ENCODE data around the gene RUBCN. TPM values are rescaled to one million over a fixed set of nuclear protein-coding genes. Genes with fewer than 3 reads are reported as not detected.
"Not testable (repeated sequence)": the region's sequence is repeated elsewhere in the genome, so short reads cannot be mapped to it uniquely, and the experiment has no call there.

RUBCN gene
- total RNA-seq, 2 experiments from 2014 or later: 45.1 to 56.7 TPM

- CTCF ChIA-PET (ENCODE audit: unreplicated experiment); H3K27ac ChIP-seq (ENCODE audit: low read depth, low read length, poor library complexity, severe bottlenecking); BruUV-seq (replicated peaks); DNase-seq (ENCODE audit: low spot score); H3K9me2 ChIP-seq (ENCODE audit: insufficient read depth, low read length); H3K4me3 ChIP-seq (ENCODE audit: low read depth, low read length, poor library complexity, severe bottlenecking); H3K9me3 ChIP-seq (ENCODE audit: low read length); POLR2A ChIA-PET; intact Hi-C loops (cut with micrococcal nuclease; ENCODE audit: unreplicated experiment); H4K20me1 ChIP-seq (ENCODE audit: insufficient read depth, low read length); H3K79me2 ChIP-seq (ENCODE audit: insufficient read depth, low read depth, low read length); H2AFZ ChIP-seq (ENCODE audit: low read length); H3K36me3 ChIP-seq (ENCODE audit: insufficient read depth, low read length): not testable (repeated sequence)
- peak overlapping the region; percentile 30; the same call in 1 of the 2 replicates for H3K4me2 ChIP-seq (ENCODE audit: low read length)
- H3K4me1 ChIP-seq (ENCODE audit: insufficient read depth, low read length, poor library complexity, severe bottlenecking): peaks cover 17% of the 10 kb centered on the region
Observed at GRCh38 chr3:197659701-197660100, 77.0 kb downstream of the RUBCN start.

- H3K4me3 ChIP-seq (ENCODE audit: low read depth, low read length, poor library complexity, severe bottlenecking); POLR2A ChIA-PET; BruUV-seq (replicated peaks); H3K79me2 ChIP-seq (ENCODE audit: insufficient read depth, low read depth, low read length); H3K36me3 ChIP-seq (ENCODE audit: insufficient read depth, low read length); H2AFZ ChIP-seq (ENCODE audit: low read length); H3K9me3 ChIP-seq (ENCODE audit: low read length); intact Hi-C loops (cut with micrococcal nuclease; ENCODE audit: unreplicated experiment); DNase-seq (ENCODE audit: low spot score); H3K9me2 ChIP-seq (ENCODE audit: insufficient read depth, low read length); H4K20me1 ChIP-seq (ENCODE audit: insufficient read depth, low read length); CTCF ChIA-PET (ENCODE audit: unreplicated experiment); H3K27ac ChIP-seq (ENCODE audit: low read depth, low read length, poor library complexity, severe bottlenecking): not testable (repeated sequence)
- Histone ChIP-seq H3K4me1 (ENCODE audit: insufficient read depth, low read length, poor library complexity, severe bottlenecking) (peaks cover 13% of the 10 kb centered on the region), H3K4me2 (ENCODE audit: low read length) (peak overlapping the region; percentile 30; the same call in 1 of the 2 replicates)
Observed at GRCh38 chr3:197659144-197659543, 77.6 kb downstream of the RUBCN start.

- Histone ChIP-seq H3K4me1 (ENCODE audit: insufficient read depth, low read length, poor library complexity, severe bottlenecking) (peaks cover 12% of the 10 kb centered on the region), H3K4me2 (ENCODE audit: low read length) (peak overlapping the region; percentile 25; the same call in 1 of the 2 replicates)
- H2AFZ ChIP-seq (ENCODE audit: low read length); H3K9me3 ChIP-seq (ENCODE audit: low read length); CTCF ChIA-PET (ENCODE audit: unreplicated experiment); POLR2A ChIA-PET; H3K27ac ChIP-seq (ENCODE audit: low read depth, low read length, poor library complexity, severe bottlenecking); H3K79me2 ChIP-seq (ENCODE audit: insufficient read depth, low read depth, low read length); H3K4me3 ChIP-seq (ENCODE audit: low read depth, low read length, poor library complexity, severe bottlenecking); intact Hi-C loops (cut with micrococcal nuclease; ENCODE audit: unreplicated experiment); H3K9me2 ChIP-seq (ENCODE audit: insufficient read depth, low read length); BruUV-seq (replicated peaks); H3K36me3 ChIP-seq (ENCODE audit: insufficient read depth, low read length); DNase-seq (ENCODE audit: low spot score); H4K20me1 ChIP-seq (ENCODE audit: insufficient read depth, low read length): not testable (repeated sequence)
Observed at GRCh38 chr3:197658706-197659105, 78.0 kb downstream of the RUBCN start.

- H3K9me2 ChIP-seq (ENCODE audit: insufficient read depth, low read length); H3K79me2 ChIP-seq (ENCODE audit: insufficient read depth, low read depth, low read length); H3K36me3 ChIP-seq (ENCODE audit: insufficient read depth, low read length); H3K4me2 ChIP-seq (ENCODE audit: low read length); H3K27ac ChIP-seq (ENCODE audit: low read depth, low read length, poor library complexity, severe bottlenecking); DNase-seq (ENCODE audit: low spot score); POLR2A ChIA-PET; H3K4me3 ChIP-seq (ENCODE audit: low read depth, low read length, poor library complexity, severe bottlenecking); H4K20me1 ChIP-seq (ENCODE audit: insufficient read depth, low read length); H3K9me3 ChIP-seq (ENCODE audit: low read length); CTCF ChIA-PET (ENCODE audit: unreplicated experiment); intact Hi-C loops (cut with micrococcal nuclease; ENCODE audit: unreplicated experiment); BruUV-seq (replicated peaks); H2AFZ ChIP-seq (ENCODE audit: low read length): not testable (repeated sequence)
- peaks cover 12% of the 10 kb centered on the region for H3K4me1 ChIP-seq (ENCODE audit: insufficient read depth, low read length, poor library complexity, severe bottlenecking)
Observed at GRCh38 chr3:197657541-197658292, 79.0 kb downstream of the RUBCN start.

- BruUV-seq (replicated peaks); POLR2A ChIA-PET: not testable (repeated sequence)
Observed at GRCh38 chr3:197656960-197657359, 79.7 kb downstream of the RUBCN start.

GRCh38 chr3:197656129-197656528 is 80.6 kb downstream of the RUBCN start:
- Histone ChIP-seq H3K4me2 (ENCODE audit: low read length) (peak overlapping the region; percentile 36; the same call in 1 of the 2 replicates), H3K4me1 (ENCODE audit: insufficient read depth, low read length, poor library complexity, severe bottlenecking) (peaks cover 12% of the 10 kb centered on the region)
- BruUV-seq (replicated peaks); H3K9me2 ChIP-seq (ENCODE audit: insufficient read depth, low read length); H4K20me1 ChIP-seq (ENCODE audit: insufficient read depth, low read length); DNase-seq (ENCODE audit: low spot score); H3K4me3 ChIP-seq (ENCODE audit: low read depth, low read length, poor library complexity, severe bottlenecking); H3K36me3 ChIP-seq (ENCODE audit: insufficient read depth, low read length); H3K9me3 ChIP-seq (ENCODE audit: low read length); H2AFZ ChIP-seq (ENCODE audit: low read length); intact Hi-C loops (cut with micrococcal nuclease; ENCODE audit: unreplicated experiment); H3K79me2 ChIP-seq (ENCODE audit: insufficient read depth, low read depth, low read length); CTCF ChIA-PET (ENCODE audit: unreplicated experiment); H3K27ac ChIP-seq (ENCODE audit: low read depth, low read length, poor library complexity, severe bottlenecking); POLR2A ChIA-PET: not testable (repeated sequence)

More at GRCh38 chr3:197656960-197657359, 79.7 kb downstream of the RUBCN start:
- H3K79me2 ChIP-seq (ENCODE audit: insufficient read depth, low read depth, low read length); H4K20me1 ChIP-seq (ENCODE audit: insufficient read depth, low read length); H3K9me2 ChIP-seq (ENCODE audit: insufficient read depth, low read length); H3K9me3 ChIP-seq (ENCODE audit: low read length); CTCF ChIA-PET (ENCODE audit: unreplicated experiment); H3K4me3 ChIP-seq (ENCODE audit: low read depth, low read length, poor library complexity, severe bottlenecking); H3K27ac ChIP-seq (ENCODE audit: low read depth, low read length, poor library complexity, severe bottlenecking); DNase-seq (ENCODE audit: low spot score); H3K36me3 ChIP-seq (ENCODE audit: insufficient read depth, low read length); H2AFZ ChIP-seq (ENCODE audit: low read length); intact Hi-C loops (cut with micrococcal nuclease; ENCODE audit: unreplicated experiment): not testable (repeated sequence)
- Histone ChIP-seq H3K4me1 (ENCODE audit: insufficient read depth, low read length, poor library complexity, severe bottlenecking) (peaks cover 12% of the 10 kb centered on the region), H3K4me2 (ENCODE audit: low read length) (peak overlapping the region; percentile 23; the same call in 1 of the 2 replicates)
